Brain microvascular endothelial cell (primary cell): ENCODE measurements around the gene ARHGAP44.
A peak's percentile ranks its signal among the peaks of the same experiment; 100 is the strongest.

ENCODE experiments used
- DNase-seq: peaks from one replicate; pipeline ENCODE4 v3.0.0-alpha.2; 2020
- H3K27ac ChIP-seq: fragments of 250-450 bp; sonication (Bioruptor Pico); 2 replicates; pipeline ENCODE4 v1.5.1; 2020; ENCODE audit warnings: mild to moderate bottlenecking, moderate library complexity
- H3K27me3 ChIP-seq: fragments of 250-450 bp; sonication (Bioruptor Pico); replicated peaks from 2 replicates; pipeline ENCODE4 v1.5.1; 2020; ENCODE audit warnings: mild to moderate bottlenecking
- H3K36me3 ChIP-seq: fragments of 250-450 bp; sonication (Bioruptor Pico); replicated peaks from 2 replicates; pipeline ENCODE4 v1.5.1; 2020; ENCODE audit warnings: mild to moderate bottlenecking
- H3K4me3 ChIP-seq: 2 replicates; pipeline ENCODE4 v1.5.1; 2011; ENCODE audit warnings: low read depth, mild to moderate bottlenecking, control low read depth, low read length, moderate library complexity
- in situ Hi-C: cut with HindIII; loops from 2 replicates; pipeline ENCODE4 v1.10.0; 2017; ENCODE audit warnings: low sequenced_read_pairs, low pct_ligation_motif_present
- TF ChIP-seq, protein P1 (sequence below): IDR thresholded peaks from 2 replicates; pipeline ENCODE4 v1.5.1; 2011; ENCODE audit warnings: low read depth, mild to moderate bottlenecking, moderate library complexity, low read length, control low read depth, inconsistent platforms; ENCODE audit errors: missing control alignments

ARHGAP44 gene

GRCh38 chr17:12918142-12918541 is 128.8 kb downstream of the ARHGAP44 start:
- no peak overlapping the region for H3K4me3 ChIP-seq
- peak; percentile 14 for DNase-seq
- TF ChIP-seq, protein P1, sequence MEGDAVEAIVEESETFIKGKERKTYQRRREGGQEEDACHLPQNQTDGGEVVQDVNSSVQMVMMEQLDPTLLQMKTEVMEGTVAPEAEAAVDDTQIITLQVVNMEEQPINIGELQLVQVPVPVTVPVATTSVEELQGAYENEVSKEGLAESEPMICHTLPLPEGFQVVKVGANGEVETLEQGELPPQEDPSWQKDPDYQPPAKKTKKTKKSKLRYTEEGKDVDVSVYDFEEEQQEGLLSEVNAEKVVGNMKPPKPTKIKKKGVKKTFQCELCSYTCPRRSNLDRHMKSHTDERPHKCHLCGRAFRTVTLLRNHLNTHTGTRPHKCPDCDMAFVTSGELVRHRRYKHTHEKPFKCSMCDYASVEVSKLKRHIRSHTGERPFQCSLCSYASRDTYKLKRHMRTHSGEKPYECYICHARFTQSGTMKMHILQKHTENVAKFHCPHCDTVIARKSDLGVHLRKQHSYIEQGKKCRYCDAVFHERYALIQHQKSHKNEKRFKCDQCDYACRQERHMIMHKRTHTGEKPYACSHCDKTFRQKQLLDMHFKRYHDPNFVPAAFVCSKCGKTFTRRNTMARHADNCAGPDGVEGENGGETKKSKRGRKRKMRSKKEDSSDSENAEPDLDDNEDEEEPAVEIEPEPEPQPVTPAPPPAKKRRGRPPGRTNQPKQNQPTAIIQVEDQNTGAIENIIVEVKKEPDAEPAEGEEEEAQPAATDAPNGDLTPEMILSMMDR = no peak
- in situ Hi-C loops = no loop called here
- no peaks in the 10 kb centered on the region for H3K36me3 ChIP-seq
- no peaks in the 10 kb centered on the region for H3K27me3 ChIP-seq
- no peak overlapping the region for H3K27ac ChIP-seq

GRCh38 chr17:12922120-12922519 is 132.8 kb downstream of the ARHGAP44 start:
- Histone ChIP-seq H3K27me3 (no peaks in the 10 kb centered on the region), H3K4me3 (no peak overlapping the region), H3K27ac (no peak overlapping the region), H3K36me3 (no peaks in the 10 kb centered on the region)
- DNase-seq = no peak
- TF ChIP-seq, protein P1 = no peak
- in situ Hi-C loops = no loop called here

DNA sequence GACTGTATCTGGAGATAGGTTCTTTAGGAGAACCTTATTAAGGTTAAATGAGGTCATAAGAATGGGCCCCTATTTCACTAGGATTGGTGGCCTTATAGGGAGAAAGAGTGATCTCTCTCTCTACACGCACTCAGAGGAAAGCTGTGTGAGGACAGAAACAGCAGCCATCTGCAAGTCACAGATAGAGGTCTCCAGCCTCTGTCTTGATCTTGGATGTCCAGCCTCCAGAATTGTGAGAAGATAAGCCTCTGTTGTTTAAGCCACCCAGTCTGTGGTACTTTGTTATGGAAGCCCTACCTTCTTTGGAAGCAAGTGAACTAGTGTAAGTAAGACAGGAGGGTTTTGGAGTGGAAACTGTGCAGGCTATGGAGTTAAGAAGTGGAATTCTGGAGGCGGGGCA is 135.3 kb downstream of the ARHGAP44 start:
- no peaks in the 10 kb centered on the region for H3K27me3 ChIP-seq
- no peak overlapping the region for H3K27ac ChIP-seq
- DNase-seq = no peak
- in situ Hi-C loops = no loop called here
- TF ChIP-seq, protein P1 = no peak
- H3K4me3 ChIP-seq = no peak overlapping the region
- H3K36me3 ChIP-seq = no peaks in the 10 kb centered on the region

DNA sequence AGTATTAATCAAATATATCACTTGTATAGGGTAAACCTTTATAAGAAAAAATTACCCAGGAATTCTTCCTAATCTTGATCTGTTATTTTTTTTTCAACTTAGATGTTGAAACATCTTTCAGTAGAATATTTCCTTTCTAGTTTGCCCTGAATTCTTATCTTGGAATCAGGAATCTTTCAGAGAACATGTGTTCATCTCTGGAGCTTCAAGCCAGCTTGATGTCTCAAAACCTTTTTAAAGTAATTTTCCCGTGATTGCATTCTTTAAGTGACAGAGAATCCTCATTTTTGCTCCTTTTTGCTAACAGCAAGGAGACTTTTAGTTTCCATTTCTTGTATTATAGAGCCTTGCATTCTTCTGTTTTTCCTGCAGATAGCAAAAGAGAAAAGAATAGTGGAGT is 137.7 kb downstream of the ARHGAP44 start:
- Histone ChIP-seq H3K27ac (no peak overlapping the region), H3K27me3 (no peaks in the 10 kb centered on the region), H3K36me3 (no peaks in the 10 kb centered on the region), H3K4me3 (no peak overlapping the region)
- in situ Hi-C loops = no loop called here
- no peak for DNase-seq
- TF ChIP-seq, protein P1 = no peak

DNA sequence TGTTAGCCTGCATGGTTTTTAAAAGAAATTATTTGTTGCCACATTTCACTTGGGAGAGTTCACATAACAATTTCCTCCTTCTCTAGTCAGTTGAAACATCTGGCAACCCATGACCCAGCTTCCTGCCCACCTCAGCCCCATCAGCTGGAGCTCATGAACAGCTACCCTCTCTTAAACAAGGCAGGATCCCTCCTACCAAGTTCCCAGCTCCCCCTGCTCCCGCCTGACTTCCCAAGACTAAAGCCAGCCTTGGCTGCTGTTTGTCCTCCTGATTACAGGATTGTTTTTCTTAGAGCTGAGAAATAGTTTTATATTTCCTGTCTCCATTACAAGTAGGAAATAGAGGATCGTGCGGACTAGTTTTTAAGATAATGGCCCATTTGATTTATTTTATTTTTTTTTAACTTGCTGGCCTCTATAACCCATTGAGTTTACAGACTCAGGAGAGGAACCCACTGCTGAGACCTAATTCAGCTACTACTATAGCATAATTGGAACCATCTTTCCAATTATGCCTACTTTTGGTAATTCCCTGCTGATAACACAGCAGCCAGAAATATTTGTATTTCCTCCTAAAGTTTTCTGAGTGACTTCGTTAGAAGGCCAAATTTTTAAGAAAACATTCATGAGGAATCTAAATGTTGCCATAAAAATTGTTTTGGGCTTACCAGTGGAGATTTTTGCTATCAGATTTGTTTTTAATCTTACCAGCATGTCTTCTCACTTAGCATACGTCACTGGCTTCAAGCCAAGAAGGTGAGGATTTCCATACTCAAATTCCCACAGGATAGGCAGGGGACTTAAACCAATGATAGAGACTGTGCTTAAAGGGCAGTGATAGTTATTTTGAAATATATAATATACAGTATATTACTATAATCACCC is 138.5 kb downstream of the ARHGAP44 start:
- TF ChIP-seq, protein P1 = no peak
- H3K4me3 ChIP-seq = no peak overlapping the region
- in situ Hi-C loops = no loop called here
- H3K27me3 ChIP-seq = no peaks in the 10 kb centered on the region
- no peak overlapping the region for H3K27ac ChIP-seq
- H3K36me3 ChIP-seq = no peaks in the 10 kb centered on the region
- DNase-seq = peak; percentile 22

- Histone ChIP-seq H3K4me3 (no peak overlapping the region), H3K36me3 (no peaks in the 10 kb centered on the region), H3K27me3 (no peaks in the 10 kb centered on the region), H3K27ac (no peak overlapping the region)
- in situ Hi-C loops = no loop called here
- no peak for DNase-seq
- TF ChIP-seq, protein P1 = peak; percentile 30
Measured at GRCh38 chr17:12928736-12929135, 139.4 kb downstream of the ARHGAP44 start.
